NCI-H748 treated with DMSO at 0.1 percent for 48 hours (cell line): ENCODE measurements around the gene SIRT3.
"Not testable (repeated sequence)": the region's sequence is repeated elsewhere in the genome, so short reads cannot be mapped to it uniquely, and the experiment has no call there.

Experiments
- DNase-seq: peaks from one replicate; lab custom pipeline; 2025; lab: John Stamatoyannopoulos, UW

Gene SIRT3

GRCh38 chr11:270451-271318 is 34.5 kb upstream of the SIRT3 start:
- DNase-seq = no peak

- DNase-seq = no peak
Measured at GRCh38 chr11:269146-269890, 33.2 kb upstream of the SIRT3 start.

- not testable (repeated sequence) for DNase-seq
Measured at GRCh38 chr11:268716-269145, 32.6 kb upstream of the SIRT3 start.

- no peak for DNase-seq
Measured at GRCh38 chr11:267491-267994, 31.4 kb upstream of the SIRT3 start.

GRCh38 chr11:266676-267439 is 30.7 kb upstream of the SIRT3 start:
- DNase-seq = no peak

- no peak for DNase-seq
Measured at GRCh38 chr11:261624-262023, 25.5 kb upstream of the SIRT3 start.

- DNase-seq = no peak
Measured at GRCh38 chr11:259413-259812, 23.3 kb upstream of the SIRT3 start.

- no peak for DNase-seq
Measured at GRCh38 chr11:257766-258493, 21.8 kb upstream of the SIRT3 start.

- DNase-seq = no peak
Measured at GRCh38 chr11:256952-257737, 21.0 kb upstream of the SIRT3 start.

- DNase-seq = no peak
Measured at GRCh38 chr11:255816-256215, 19.7 kb upstream of the SIRT3 start.

- DNase-seq = no peak
Measured at GRCh38 chr11:255176-255575, 19.0 kb upstream of the SIRT3 start.

GRCh38 chr11:253886-254270 is 17.7 kb upstream of the SIRT3 start:
- DNase-seq = no peak

- DNase-seq = no peak
Measured at GRCh38 chr11:253160-253885, 17.2 kb upstream of the SIRT3 start.

GRCh38 chr11:252666-253065 is 16.5 kb upstream of the SIRT3 start:
- DNase-seq = no peak

GRCh38 chr11:251550-251949 is 15.4 kb upstream of the SIRT3 start:
- DNase-seq = no peak

- DNase-seq = peak; percentile 5
Measured at GRCh38 chr11:250740-251299, 14.7 kb upstream of the SIRT3 start.

- no peak for DNase-seq
Measured at GRCh38 chr11:250274-250673, 14.1 kb upstream of the SIRT3 start.

- DNase-seq = no peak
Measured at GRCh38 chr11:249062-249461, 12.9 kb upstream of the SIRT3 start.

GRCh38 chr11:244376-244775 is 8.2 kb upstream of the SIRT3 start:
- no peak for DNase-seq

- no peak for DNase-seq
Measured at GRCh38 chr11:241634-242033, 5.5 kb upstream of the SIRT3 start.
